ENCODE results near the gene GPRIN2.
"Not testable (repeated sequence)": the region's sequence is repeated elsewhere in the genome, so short reads cannot be mapped to it uniquely, and the experiment has no call there.

GPRIN2 gene

DNA sequence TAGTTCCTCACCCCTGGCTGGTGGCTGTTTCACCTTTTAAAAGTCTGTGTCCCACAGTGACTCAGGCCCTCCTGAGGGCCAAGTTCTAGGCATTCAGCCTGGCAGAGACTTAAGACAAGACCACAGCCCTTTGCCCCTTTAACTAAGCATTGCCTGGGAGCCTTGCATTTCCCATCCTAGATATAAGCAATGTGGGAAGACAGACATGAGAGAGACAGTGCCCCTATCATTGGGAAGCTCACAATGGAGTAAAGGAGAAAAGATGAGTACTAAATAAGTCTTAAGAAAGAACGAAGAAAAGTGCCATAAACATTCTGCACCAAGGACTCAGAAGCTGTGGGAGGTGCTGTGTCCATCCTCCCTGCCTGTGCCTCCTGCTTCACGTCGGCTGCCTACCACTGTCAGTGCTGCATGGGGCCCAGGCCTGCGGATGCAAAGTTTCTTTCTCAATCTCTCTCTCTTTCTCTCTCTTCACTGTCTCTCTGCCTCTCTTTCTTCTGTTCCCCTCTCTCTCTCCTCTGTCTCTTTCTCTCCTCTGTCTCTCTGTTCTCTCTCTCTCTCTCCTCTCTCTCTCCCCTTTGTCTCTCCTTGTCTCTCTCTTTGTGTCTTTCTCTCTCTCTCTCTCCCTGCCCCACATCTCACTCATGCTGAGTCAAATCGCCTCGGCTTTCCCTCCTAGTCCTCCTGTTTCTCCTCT is 21.5 kb downstream of the GPRIN2 start:
- no peak for DNase-seq

DNA sequence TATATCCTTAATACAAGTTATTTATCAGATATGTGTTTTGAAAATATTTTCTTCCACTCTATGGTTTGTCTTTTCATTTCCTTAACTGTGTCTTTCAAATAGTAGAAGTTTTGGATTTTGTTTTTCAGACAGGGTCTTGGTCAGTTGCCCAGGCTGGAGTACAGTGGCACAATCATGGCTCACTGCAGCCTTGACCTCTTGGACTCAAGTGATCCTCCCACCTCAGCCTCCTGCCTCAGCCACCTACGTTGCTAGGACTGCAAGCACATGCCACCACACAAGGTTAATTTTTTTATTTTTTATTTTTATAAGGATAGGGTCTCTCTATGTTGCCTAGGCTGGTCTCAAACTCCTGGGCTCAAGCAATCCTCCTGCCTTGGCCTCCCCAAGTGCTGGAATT is 24.2 kb downstream of the GPRIN2 start:
- DNase-seq: not testable (repeated sequence)

DNA sequence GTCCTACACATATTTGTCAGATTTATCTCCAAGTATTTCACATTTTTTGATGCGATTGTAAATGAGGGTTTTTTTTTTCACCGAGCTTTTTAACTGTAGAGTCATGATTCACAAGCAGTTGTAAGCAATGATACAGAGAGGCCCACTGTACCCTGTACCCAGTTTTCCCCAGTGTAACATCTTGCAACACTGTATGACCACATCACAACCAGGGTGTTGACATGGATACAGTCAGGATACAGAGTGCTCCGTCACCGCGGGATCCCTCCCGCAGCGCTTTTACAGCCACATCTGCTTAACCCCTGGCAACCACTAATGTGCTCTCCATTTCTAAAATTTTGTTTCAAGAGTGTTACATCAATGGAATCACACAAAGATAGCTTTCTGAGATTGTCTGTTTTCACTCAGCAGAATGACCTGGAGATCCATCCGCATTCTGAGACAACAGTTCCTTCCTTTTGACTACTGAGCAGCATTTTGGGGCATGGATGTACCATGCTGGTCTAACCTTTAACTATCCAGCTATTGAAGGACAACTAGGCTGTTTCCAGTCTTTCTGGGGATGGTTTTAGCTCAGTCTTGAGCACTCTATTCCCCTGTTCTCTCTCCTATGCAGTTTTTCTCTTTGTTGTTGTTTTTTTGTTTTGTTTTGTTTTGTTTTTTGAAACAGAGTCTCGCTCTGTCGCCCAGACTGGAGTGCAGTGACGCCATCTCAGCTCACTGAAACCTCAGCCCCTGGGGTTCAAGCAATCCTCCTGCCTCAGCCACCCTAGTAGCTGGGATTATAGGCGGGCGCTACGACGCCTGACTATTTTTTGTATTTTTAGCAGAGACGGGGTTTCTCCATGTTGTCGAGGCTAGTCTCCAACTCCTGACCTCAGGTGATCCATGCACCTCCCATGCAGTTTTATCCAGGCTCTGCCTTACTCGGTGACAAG is 25.9 kb downstream of the GPRIN2 start:
- no peak for DNase-seq

DNA sequence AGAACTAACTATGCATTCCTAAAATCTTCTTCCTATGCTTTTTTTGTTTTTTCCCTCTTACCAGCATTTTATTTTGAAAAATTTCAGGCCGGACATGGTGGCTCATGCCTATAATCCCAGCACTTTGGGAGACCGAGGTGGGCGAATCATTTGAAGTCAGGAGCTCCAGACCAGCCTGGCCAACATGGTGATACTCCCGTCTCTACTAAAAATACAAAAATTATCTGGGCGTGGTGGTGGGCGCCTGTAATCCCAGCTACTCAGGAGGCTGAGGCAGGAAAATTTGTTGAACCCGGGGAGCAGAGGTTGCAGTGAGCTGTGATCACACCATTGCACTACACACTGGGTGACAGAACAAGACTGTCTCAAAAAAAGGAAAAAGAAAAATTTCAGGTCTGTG is 26.7 kb downstream of the GPRIN2 start:
- not testable (repeated sequence) for DNase-seq

DNA sequence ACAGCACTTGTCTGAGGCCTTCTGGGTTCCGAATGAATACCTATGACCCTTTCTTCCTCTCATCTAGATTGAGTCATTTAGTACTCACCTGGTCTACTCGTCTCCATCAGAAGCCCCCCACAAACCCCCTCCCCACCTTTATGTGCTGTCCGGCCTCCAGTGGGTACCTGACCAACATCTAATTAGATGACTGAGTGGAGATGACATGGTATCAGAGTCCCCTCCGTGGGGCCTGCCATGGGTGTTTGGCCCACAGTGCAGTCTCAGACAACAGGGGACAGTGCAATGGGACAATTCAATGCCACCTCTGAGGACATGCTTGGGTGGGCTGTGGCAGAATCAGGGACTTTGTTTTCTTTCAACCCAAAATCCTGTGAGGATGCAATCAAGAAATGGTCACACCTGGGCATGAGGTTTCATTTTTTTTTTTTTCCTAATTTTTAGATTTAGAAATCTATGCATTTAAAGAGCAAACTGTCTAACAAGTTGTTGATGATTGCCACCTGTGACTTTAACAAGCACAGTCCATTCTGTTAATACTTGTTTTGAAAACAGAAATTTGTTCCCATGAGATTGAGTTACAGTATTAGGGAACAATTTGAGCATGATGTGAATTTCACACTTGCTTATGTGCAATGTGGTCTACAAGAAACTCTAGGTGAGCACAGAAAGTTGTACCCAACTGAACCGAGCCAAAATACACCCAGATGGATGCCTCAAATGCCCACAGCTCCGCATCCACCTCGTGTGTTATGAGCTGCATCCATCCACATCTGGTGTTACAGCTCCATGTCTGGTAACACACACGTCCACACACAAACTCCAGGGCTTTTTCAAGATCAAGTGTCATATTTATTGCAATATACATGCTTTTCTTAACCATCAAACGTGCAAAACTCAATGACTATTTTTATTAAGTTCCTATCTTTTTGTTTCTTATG is 27.5 kb downstream of the GPRIN2 start:
- no peak for DNase-seq

DNA sequence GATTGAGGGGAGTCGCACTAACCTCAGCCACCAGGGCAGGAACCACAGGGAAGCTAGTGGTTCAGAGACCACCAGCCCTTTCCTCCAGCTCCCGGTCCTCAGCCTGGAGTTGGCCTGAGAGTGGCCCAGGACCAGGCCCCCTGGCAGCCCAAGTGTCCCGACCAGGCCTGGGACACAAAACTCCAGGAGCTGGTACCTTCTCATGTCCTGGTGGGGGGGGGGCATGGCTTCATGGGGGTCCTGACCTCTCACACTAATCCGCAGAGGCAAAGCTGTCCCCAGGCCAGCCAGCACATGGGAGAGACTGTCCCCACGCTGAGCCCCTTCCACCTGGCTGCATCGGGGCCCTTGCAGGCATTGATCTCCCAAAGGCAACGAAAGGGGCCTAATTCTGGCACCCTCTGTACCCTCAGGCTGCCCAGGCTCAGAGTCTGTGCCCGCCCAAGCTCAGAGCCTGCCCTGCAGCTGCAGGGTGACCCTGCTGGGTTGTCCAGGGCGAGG is 28.2 kb downstream of the GPRIN2 start:
- DNase-seq: no peak

DNA sequence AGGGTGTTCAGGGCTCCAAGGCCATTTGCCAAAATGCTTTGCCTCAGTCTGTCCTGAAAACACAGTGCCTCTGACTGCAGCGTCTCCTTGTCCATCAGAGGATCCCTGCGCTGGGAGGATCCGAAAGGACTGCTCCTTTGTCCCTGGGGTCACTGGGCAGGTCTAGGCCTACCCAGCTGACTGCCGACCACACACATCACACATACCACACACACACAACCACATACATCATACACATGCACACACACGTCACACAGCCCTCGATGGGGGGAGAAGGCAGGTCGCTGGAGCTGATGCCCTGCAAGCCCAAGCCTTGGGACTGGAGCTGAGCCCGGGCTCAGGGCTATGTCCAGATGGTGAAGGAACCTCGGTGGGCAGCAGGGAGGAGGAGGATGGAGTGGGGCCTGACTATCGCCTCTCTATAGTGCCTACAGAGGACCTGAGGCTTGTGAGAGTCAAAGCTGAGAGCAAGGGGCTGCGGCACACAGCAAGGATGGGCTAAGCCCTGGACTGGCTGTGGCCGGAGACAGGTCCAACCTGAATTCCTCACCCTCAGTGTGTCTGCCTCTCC is 29.1 kb downstream of the GPRIN2 start:
- DNase-seq: no peak

DNA sequence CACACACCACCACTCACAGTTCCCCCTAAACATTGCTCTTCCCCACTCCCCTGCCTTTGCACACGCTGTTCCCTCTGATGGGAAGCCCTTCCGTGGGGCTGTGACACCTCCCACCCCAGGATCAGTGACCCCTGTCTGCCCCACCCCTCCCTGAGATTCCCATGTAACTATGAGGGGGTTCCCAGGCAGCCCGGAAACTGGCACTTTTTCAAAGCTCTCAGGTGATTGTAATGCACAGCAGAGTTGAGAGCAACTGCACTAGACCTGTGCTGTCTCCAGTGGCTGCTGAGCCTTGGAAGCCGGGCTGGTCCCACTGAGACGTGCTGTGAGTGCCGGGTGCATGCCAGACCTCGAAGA is 29.8 kb downstream of the GPRIN2 start:
- no peak for DNase-seq

DNA sequence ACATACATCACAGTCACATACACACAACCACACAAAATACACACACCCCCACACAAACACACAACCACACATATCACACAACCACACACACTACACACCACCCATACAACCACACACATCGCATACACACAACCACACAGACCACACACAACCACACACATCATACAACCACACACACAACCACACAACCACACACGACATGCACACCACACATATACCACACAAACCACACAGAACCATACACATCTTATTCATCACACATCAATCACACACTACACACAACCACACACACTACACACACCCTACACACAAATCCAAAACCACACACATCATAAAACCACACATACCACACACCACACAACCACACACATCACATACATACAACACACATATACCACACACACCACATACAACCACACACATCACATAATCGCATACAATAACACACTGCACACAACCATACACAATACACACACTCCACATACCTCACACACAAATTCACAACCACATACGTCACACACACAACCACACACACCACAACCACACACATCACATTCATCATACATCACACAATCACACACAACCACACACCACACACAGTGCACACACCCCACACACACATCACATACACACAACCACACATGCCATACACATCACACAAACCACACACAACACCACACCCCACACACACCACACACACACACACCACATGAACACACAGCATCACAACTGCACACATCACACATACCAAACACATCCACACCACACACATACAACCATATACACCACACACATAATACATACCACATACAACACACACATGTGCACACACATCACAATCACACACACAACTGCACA is 30.4 kb downstream of the GPRIN2 start:
- no peak for DNase-seq

DNA sequence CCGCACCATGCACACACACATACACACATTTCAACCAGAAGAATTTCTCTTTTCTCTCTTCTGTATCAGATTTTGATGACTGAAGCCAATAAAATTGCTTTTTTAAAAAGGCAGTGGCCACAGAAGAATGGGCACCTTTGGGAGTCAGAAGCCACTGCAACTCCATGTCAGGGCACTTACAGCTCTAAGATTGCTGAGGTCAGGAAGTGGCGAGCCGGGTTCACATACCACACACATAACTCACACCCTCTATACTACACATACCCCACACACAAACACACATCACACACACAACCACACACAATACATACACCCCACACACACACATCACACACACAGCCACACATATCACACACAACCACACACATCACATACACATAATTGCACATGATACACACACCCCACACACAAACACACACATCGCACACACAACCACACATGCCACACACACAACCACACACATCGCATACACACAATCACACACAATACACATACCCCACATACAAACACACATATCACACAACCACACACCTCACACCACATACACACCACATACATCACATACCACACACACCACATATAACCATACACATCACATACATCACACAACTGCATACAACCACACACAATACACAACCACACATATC is 31.2 kb downstream of the GPRIN2 start:
- no peak for DNase-seq

DNA sequence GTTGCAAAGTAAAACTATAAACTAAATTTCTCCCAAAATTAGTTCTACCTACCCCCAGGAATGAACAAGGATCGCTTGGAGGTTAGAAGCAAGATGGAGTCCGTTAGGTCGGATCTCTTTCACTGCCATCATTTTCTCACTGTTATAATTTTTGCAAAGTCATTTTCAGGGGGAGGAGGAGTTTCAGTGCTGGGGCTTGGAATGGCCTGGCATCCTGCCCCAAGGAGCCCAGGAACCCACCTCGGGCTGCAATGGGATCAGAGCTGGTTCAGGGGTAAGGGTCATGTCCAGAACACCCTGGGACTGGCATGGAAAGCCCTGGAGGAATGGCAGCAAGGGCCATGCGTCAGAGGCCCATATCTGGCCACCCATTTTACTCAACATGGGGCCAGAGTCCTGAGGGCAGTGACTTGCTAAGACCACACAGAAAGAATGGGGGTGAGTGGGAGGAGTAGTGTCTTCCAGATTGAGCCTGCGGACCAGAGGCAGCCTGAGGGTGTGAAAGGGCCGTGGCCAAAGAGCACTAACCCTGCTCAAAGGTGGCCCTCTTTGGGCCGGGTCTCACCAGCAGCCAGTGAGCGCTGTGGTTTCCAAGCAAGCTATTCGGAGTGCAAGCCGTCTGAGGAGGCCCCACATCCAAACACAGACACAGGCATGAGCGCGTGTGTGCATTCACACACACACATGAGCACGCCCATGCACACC is 31.8 kb downstream of the GPRIN2 start:
- no peak for DNase-seq

DNA sequence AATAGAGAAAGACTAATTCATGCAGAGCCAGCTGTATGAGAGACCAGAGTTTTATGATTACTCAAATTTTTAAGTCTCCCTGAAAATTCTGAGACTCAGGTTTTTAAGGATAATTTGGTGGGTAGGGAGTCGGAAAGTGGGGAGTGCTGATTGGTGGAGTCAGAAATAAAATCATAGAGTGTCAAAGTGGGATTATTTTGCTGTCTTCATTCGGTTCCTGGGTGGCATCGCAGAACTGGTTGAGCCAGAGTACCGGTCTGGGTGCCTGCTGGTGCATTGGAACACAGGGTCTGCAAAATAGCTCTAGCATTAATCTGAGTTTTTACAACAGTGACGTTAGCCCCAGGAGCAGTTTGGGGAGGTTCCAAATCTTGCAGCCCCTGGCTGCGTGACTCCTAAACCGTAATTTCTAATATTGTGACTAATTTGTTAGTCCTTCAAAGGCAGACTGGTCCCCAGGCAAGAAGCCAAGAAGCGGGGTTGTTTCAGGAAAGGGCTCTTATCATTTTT is 32.4 kb downstream of the GPRIN2 start:
- DNase-seq: no peak

DNA sequence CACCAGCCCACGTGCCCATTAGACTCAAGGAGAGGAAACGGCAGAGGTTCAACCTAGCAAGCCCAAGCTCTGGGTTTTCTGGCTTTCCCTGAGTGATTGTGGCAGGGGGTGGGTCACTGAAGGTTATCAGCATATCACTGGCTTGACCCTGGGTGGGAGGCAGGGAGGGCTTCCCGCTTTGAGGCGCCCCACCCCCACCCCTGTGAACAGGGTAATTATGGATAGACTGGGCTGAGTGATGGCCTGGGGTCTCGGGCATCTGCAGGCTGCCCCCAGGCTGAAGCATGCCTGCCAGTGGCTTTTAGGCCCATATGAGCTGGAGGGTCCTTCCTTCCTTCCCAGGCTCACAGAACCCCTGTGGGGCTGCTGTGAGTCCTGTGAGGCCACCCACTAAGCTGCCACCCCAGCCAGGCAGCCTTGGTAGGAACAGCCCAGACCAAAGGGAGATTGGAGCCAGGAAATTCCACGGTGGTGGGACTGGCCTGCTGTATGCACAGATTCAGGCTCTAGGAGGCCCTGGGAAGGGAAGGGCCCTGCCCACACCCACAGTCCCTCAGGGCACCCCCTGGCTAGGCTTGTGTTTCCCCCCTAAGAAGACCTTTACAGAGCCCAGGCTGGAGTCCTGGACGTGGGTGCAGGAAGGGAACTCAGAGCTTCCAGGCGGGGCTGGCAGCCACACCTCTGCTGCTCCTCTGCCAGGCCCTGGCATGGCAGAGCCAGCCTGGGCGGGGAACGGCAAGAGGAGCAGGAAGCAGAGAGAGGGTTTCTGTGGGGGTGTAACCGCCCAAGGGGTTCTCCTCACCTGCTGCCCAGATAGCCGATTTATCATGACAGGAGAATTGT is 33.1 kb downstream of the GPRIN2 start:
- DNase-seq: no peak

DNA sequence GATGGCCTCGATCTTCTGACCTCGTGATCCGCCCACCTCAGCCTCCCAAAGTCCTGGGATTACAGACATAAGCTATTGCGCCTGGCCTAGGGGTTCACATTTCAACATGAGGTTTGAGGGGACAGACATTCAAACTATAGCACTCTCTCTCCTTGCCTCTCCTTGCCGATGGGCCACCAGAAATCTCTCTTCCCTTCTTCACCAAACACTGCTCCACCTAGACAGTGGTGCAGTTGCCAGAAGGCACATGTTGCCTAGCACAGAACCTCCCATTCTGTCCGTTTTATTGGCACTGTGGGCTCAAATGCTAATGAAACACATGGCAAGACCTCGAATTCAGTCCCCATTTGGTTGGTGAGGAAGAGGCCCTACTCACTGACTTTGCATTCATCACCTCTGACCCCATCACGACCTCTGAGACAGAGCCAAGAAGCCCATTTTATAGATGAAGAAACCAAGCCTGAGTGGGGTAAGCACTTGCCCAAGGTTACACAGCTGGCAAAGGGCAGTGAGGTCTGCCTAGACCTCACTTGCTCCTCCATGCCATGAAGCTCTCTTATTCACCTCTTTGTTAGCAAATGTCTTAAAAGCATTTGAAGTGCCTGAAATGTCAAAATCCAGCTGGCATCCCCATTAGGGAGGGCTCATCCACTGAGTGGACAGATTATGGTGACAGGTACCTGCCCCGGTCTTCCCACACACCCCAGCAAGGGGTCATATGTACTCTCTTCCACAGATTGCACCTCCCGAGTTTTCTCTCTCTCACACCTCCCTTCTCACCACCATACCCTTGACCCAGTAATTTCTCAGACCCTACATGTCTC is 34.0 kb downstream of the GPRIN2 start:
- no peak for DNase-seq

DNA sequence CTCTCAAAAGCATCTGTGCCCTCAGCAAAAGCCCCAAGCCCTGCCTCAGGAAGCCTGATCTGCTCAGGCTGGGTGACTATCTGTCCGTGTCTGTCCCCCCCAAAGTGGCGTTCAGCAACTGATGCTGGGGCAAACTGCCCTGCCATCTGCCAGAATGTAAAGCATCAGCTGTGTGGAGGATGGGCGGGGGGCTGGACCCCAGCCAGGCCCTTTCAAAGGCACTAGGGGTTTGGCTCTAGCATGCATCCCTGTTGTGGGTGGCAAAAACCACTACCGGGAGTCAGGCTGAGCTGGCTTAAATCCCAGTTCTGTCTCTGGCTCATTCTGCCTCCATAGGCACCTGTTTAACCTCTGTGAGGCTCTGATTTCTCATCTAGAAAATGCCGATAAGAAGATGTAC is 35.5 kb downstream of the GPRIN2 start:
- no peak for DNase-seq

DNA sequence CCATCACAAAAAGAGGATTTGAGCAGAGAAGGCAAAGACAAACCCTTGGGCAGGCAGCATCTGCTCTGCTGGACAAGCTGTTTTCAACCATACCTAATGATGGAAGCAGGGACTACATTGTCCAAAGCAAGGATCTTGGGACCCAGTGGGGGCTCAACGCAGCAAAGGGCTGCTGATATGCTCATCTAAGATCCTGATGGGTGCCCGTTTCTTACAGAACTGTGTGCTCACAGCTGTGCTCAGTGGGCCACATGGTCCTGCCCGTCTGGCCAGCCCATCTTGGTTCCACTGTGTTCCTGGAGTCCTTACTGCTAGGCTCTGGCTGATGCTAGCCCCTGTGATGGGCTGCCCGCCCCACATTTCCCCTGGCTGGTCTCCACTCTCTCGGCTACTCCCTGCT is 36.1 kb downstream of the GPRIN2 start:
- DNase-seq: no peak

DNA sequence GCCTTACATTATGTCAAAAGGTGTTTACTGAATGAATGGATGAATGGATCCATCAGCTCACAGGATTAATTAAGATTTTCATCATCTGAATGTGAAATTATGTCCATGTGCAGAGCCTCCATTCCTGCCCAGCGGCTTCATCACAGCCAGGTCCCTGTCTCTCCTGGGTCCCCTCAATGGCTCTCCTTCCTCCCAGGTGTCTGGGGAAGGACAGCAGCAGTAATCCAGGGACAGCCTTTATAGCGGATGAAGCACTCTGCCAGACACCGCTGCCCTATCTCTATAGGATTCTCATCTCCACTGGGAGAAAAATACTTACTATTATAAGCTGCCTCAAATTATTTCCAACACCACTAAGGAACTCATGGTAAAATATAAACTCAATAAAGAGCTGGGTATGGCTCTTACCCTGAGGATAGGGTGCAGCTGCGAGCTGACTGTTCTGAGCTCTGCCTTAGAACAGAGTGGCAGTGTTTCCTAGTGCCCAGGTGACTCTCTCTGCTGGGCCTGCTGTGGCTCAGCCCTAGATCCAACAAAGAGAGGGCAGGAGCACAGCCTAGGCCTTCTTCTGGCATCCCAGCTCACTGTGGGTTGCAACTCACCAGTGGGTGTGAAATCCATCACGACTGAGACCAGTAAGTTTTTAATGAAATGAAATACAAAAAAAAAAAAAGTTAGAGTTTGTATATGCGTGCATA is 38.3 kb downstream of the GPRIN2 start:
- DNase-seq: peak; percentile 2

DNA sequence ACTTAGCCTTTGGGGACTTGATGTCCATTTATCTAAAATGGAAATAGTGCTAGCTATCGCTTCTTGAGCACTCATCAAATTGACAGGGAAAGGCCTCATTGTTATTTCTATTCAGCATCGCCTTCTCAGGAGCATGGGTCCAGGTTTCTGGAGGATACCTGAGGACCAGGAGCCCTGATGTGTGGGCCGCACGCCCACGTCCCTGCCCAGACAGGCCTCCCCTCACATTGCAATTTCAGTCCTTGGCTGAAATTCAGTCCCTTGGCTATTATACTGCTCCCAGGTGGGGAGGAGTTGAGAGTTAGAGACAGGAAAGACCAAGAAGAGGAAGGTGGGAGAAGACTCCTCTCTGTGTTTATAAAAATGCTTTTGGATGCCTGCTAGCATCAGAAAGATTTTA is 38.9 kb downstream of the GPRIN2 start:
- DNase-seq: peak; percentile 1

Measured in stimulated activated CD4-positive, alpha-beta T cell treated with anti-CD3 and anti-CD28 coated beads, Interleukin-4, amount 100 ng/mL, for 24 hours (primary cell).